ENCODE measurements around the gene ANKRD23.

GRCh38 chr2:96852667-96853066 is 8.8 kb upstream of the ANKRD23 start:
- TF ChIP-seq CTCF (IDR thresholded peaks at IDR 0.05; ENCODE audit: low read depth, low read length) (no peak), POLR2A (IDR thresholded peaks at IDR 0.05; ENCODE audit: extremely low read depth, insufficient read length) (no peak), MYC (IDR thresholded peaks at IDR 0.05; ENCODE audit: low read depth, low read length) (no peak)
